NB4 (cell line): ENCODE measurements around the gene YAF2.

Source experiments
- MAX ChIP-seq: IDR thresholded peaks from 2 replicates; pipeline ENCODE4 v1.6.1; 2011; ENCODE audit warnings: low read depth, low read length
- POLR2A ChIP-seq: IDR thresholded peaks from 2 replicates; pipeline ENCODE4 v1.6.1; 2011; ENCODE audit warnings: mild to moderate bottlenecking; ENCODE audit not compliant: insufficient read length; ENCODE audit errors: extremely low read depth
- TF ChIP-seq, protein P1 (sequence below): IDR thresholded peaks from one replicate; pipeline ENCODE4 v1.5.1; 2012; ENCODE audit warnings: low read depth, low read length

GRCh38 chr12:42281844-42282243 lies 43.8 kb upstream of the YAF2 start:
- TF ChIP-seq, protein P1, sequence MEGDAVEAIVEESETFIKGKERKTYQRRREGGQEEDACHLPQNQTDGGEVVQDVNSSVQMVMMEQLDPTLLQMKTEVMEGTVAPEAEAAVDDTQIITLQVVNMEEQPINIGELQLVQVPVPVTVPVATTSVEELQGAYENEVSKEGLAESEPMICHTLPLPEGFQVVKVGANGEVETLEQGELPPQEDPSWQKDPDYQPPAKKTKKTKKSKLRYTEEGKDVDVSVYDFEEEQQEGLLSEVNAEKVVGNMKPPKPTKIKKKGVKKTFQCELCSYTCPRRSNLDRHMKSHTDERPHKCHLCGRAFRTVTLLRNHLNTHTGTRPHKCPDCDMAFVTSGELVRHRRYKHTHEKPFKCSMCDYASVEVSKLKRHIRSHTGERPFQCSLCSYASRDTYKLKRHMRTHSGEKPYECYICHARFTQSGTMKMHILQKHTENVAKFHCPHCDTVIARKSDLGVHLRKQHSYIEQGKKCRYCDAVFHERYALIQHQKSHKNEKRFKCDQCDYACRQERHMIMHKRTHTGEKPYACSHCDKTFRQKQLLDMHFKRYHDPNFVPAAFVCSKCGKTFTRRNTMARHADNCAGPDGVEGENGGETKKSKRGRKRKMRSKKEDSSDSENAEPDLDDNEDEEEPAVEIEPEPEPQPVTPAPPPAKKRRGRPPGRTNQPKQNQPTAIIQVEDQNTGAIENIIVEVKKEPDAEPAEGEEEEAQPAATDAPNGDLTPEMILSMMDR: no peak
- TF ChIP-seq POLR2A (no peak), MAX (no peak)
